HG03196 (cell line): ENCODE data around the gene SLC35E2B.
"Not testable (repeated sequence)": the region's sequence is repeated elsewhere in the genome, so short reads cannot be mapped to it uniquely, and the experiment has no call there.

ENCODE experiments used
- ATAC-seq: cut with Tn5 transposase; IDR thresholded peaks from one replicate; pipeline ENCODE4 v1.9.1; 2021; ENCODE audit not compliant: unreplicated experiment

Gene SLC35E2B

DNA sequence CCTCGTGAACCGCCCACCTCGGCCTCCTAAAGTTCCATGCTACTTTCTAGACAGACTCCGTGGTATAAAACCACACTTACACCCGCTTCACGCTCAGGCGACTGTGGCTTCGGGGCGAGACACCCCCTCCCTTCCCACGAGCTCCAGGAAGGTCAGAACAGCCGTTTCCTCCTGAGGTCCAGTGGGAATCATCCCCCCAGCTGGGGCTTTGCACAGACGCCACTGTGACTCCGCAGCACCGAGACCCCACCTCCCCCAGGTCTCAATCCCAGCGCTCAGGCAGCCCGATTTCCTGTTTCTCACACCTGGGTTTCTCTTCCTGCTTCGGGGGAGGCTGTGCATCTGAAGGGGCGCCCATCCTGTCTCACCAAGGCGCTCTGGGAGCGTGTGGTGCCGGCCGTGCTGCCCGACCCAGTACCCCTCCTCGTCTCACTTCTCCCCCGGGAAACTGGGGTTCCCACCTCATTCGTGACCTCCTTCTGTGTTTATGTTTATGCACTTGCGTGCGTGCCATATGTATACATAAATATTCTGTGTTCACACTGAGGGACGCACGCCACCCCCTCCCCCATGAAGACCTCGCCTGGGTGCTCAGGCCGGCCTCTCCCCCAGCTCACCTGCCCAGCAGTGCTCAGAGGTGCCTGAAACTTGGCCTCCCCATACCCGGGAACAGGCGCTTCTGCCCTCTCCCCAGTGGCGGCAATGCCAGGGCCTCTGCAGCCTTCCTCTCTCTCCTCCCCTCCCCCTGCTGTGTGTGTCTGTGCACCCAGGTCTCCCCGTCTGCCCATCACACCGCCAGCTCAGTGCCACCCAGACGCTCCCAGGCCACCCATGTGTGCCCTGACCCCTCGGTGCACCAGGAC is 14.6 kb downstream of the SLC35E2B start:
- ATAC-seq = peak; percentile 65

DNA sequence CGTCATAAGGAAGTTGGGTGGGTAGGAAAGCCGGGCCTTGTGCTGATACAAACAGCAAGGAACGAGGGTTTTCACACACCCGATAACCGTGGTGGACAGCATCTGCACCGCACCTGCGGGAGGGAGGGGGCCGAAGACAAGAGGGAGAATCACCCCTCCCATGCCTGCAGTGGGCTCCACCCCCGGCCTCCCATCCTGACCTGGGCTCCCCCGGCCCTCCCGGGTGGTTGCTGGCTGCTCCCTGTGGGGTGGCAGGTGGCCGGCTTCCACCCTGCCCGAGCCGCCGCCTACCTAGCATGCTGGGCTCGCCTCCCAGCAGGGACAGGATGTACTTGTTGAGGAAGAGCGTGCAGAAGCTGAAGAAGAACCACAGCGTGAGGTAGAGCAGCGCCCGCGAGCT is 16.5 kb downstream of the SLC35E2B start:
- not testable (repeated sequence) for ATAC-seq

DNA sequence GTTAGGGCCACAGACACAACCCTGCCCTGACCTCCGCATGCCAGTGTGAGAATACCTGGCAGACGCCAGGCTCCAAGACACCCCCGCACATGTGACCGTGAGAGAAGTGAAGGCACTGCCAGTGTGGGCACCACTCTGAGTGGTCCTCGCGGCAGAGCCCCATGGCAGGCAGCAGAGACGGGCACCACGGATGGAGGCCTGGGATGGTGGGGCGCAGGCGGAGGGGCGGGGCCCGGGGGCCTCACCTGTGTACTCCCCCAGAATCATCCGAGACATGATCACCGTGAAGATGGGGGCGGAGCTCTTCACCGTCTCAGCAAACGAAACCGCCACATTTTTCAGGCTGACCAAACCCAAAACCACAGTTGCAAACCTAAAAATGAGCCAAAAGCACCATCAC is 17.4 kb downstream of the SLC35E2B start:
- ATAC-seq = not testable (repeated sequence)

DNA sequence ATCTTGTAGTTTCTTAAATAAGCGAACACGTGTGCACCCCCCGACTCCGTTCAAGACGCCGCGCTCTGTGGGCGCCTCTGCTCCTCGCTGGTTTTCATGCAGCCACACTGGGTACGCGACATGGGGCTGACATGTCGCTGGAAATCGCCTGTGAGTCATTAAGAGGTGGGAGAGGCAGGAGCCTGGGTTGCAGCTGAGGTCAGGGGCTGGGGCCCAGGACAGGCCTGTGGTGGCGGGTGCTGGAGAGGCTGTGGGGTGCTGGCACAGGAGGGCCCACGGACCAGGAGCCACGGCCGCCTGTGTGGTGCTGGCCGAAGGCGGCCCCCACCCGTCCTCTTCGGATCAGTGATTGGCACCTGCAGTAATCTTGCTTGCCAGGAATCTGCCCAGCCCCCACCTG is 17.8 kb downstream of the SLC35E2B start:
- ATAC-seq = not testable (repeated sequence)

DNA sequence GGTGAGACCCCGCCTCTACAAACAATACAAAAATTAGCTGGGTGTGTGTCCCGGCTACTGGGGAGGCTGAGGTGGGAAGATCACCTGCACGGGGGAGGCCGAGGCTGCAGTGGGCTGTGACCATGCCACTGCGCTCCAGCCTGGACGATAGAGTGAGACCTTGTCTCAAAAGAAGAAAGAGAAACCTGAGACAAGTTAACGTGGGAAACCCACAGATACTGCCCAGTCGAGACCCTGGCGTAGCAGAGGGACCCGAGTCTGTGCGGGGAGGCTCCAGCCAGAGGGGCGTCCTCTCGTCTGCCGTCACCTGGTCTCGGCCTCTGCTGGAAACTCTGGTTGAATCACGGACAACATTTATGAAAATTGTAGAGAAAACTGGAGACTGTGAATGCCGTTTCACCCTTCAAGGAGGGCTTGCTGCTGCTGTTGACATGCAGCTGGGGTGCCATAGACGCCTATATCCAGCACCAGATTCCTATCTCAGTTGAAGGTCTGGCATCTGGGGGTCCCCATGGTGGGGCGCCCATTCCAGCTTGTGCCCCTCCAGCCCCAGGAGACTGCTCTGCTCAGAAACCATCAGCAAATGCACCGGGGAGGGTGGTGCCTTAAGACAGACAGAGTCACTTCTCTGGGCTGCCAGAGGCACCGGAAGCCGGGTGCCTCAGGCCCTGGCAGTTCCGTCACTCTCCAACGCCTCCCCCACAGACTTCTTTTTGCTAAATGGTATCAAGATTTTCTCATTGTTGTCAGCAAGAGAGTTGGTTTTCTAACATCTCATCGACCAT is 20.2 kb downstream of the SLC35E2B start:
- no peak for ATAC-seq

DNA sequence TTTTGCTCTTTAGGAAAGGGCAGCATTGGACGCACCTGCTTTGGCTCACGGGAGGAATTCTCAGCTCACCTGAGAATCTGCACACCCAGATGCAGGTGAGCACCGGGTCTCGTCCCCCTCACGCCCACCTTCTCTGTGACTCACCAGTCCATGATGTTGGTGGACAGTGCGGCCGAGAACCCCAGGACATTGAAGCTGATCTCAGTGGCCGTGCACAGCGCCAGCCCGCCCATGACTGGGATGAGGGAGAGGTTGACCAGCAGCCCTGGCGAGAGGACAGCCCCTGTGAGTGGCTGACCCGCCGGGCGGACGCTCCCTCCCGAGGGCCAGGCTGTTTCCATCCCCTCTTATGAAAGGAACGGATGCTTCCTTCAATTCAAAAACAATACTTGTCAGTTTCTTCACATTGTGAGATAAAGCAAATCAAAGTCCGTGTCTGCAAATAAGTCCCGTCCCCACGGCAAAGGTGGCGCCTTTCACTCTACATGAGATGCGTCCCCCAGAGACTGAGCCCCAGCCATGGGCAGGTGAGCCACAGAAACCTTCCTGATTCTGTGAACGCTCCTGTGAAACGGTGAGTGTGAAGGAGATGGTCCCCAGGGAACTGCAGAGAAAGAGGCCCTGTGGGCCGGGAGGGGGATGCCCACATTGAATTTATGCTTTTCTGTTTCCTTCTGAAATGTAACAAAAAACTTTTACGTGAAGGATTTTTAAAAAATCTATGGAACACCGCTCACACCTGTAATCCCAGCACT is 21.1 kb downstream of the SLC35E2B start:
- ATAC-seq = no peak

DNA sequence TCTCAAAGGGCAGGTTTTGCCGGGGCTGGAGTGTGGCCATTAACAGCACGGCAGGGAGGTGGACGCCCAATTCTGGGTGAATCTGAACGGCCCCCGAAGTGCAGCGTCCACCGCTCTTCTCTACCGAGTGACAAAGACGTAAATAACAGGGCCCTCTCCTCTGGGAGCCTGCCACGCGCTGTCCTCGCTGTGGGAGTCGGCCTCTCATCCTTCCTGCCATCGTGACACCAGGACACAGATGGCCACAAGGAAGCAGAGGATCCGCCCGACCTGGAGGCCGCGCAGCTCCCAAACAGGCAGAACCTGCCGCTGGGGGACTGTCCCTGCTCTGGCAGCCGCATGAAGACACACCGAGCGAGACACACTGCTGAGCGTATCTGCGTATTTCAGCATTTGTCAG is 21.7 kb downstream of the SLC35E2B start:
- ATAC-seq = no peak

DNA sequence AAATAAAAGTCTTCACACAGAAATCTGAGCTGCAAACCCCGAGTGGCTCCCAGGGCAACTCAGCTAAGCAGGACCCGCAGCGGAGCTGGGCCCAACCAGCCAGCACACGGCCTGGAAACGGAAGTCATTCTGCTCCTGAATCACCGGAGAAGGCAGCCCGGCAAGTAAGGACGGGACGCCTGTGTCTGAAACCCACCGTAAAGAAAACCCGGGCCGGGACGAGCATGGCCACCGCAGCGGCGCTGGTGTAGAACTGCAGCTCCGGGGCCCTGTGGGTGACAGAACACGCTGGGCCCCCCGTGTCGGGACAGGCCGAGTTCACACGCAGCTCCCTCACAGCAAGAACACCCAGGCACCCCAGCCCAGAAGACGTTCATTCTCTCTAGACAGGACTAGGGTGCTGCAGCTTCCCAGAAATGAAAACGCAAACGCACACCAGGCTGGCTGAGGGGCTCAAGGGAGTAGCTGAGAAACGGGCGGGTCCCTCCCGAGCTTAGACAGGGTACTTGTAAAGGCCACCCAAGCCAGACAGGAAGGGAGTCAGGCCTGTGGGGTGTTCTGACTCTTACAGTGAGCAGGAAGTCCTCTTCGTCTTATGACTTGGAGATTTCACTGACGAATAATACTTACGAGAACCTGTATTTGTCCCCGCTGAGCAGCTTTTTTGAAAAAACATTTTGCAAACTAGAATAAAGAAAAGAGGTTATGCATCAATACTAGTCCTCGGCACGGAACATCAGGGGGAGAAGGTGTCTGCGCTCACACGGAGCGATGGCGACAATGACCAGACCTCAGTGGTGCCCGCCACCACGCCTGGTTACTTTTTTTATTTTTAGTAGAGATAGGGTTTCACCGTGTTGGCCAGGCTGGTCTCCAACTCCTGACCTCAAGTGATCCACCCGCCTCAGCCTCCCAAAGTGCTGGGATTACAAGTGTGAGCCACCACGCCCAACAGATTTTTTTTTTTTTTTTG is 22.8 kb downstream of the SLC35E2B start:
- ATAC-seq = no peak

DNA sequence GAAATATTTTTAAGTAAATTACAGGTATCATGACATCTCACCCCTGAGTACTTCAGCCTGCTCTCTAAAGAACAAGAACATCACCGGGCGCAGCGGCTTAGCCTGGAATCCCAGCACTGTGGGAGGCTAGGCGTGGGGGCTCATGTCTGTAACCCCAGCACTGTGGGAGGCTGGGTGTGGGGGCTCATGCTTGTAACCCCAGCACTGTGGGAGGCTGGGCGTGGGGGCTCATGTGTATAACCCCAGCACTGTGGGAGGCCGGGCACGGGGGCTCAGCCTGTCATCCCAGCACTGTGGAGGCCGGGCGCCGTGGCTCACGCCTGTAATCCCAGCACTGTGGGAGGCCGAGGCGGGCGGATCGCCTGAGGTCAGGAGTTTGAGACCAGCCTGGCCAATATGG is 26.1 kb downstream of the SLC35E2B start:
- no peak for ATAC-seq

DNA sequence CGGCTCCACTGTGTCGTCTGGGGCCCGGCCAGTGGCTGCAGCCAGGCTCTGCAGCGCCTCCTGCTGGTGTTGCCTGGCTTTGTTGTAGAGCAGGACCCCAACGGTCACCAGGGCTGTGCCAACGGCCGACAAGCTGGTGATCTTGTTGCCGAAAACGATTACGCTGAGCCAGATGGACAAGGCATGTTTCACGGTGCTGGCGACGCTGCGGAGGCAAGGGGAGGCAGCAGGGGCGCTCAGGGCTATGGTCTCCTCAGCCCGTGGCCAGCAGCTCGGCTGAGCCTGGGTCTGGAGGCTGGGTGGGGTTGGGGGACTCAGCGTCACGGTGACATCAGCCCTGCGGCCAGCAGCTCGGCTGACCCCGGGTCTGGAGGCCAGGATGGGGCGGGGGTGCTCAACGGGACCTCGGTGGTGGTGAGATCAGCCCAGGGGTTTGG is 26.8 kb downstream of the SLC35E2B start:
- no peak for ATAC-seq

DNA sequence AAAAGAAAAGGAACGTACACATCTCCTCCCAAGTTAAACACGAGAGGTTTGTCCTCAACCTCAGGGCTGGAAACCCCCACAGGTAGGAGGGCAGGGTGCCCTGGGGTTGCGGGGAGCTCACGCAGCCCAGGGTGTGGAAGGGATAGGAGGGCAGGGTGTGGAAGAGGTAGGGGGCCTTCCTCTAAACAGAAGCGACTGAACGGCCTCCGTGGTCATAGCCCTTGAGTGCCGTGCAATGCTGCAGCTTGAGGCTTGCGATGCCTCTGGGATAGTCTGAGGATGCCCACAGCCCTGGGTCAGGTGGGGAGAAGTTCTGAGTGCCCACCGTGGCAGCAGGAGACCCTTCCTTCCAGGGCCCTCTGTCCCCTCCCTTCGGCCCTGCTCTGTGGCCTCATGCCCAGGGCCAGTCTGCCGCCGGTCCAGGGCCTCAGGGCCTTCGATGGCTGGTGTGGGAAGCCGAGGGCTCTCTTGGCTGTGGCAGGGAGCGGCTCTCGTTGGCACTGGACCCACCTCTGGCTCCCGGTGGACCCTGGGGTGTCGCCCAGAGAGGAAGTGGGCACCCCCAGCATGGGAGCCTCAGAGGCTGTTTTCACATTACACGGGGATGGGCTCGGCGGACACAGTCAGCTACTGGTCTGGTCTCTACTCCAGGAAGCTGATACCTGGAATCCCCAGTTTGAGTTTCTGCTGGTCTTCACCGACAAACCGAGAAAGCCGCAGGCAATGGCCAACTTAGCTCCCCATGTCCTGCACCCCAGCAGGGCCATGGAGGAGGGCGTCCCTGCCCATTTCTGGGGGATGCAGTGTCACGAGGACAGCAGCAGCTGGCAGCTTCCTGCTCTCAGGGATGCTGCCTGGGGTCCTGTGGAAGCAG is 27.4 kb downstream of the SLC35E2B start:
- no peak for ATAC-seq

DNA sequence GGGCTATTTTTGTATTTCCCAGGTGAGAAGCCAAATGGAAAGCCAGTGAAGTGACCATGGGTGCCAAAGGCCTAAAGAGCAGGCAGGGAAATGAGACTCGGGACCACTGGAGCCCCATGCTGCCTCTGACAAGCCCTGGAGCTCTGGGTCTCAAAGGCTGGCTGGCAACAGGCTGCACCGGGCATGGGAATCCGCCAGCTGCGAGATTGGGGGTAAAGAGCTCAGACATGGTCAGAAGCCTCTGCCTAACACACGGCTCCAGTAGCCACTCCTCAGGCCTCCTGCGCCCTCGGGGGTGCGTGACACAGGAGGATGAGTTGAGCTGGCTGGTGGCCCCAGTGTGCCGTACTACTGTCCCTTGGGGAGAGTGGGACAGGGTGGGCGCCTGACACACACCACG is 28.3 kb downstream of the SLC35E2B start:
- not testable (repeated sequence) for ATAC-seq

DNA sequence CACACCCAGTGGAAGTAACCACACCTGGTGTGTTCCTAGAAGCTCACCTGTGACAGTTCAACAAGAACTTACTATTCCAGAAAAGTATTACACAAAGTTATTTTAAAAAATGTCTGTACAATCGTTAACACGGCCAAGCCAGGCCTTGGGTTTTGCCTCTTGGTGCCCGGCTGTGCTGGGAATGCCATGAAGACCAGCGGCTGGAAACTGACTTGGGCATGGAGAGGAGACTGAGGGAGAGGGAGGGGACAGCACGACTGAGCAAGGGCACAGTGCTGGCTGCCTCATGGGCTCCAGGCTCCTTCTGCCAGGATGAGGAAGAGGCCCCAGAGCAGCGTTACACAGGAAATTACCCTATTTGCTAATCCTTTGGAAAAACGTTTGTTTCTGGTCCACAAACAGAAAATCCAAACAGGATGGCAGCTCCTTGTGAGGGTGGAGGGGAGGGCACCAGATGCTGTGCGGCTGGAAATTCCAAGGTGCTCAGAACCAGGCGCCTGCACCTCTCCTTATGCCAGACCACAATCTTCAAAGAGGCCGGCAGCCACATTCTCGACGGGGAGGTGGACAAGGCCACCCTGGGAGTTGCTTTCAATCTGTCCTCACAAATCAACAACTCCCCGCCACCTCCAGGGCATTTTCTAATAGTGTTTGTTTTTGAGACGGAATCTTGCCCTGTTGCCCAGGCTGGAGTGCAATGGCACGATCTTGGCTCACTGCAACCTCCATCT is 29.6 kb downstream of the SLC35E2B start:
- not testable (repeated sequence) for ATAC-seq

DNA sequence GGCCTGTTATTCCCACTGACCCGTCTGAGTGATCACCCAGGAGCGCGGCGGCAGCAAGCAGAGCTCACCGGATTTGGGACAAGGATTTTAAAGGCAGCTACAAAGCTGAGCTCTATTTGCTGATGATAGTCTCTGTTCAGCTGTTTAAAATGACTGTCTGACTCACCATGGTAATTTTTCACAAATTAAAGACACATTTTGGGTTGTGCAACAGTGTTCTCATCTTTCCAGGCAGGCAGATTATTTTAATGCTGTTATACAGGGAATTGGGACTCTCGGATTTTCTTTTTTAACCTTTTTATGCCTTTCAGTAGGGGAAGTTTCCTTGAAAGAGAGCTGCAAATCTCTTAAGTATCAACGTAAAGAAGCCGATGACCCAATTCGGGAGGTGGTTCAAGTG is 30.2 kb downstream of the SLC35E2B start:
- not testable (repeated sequence) for ATAC-seq

DNA sequence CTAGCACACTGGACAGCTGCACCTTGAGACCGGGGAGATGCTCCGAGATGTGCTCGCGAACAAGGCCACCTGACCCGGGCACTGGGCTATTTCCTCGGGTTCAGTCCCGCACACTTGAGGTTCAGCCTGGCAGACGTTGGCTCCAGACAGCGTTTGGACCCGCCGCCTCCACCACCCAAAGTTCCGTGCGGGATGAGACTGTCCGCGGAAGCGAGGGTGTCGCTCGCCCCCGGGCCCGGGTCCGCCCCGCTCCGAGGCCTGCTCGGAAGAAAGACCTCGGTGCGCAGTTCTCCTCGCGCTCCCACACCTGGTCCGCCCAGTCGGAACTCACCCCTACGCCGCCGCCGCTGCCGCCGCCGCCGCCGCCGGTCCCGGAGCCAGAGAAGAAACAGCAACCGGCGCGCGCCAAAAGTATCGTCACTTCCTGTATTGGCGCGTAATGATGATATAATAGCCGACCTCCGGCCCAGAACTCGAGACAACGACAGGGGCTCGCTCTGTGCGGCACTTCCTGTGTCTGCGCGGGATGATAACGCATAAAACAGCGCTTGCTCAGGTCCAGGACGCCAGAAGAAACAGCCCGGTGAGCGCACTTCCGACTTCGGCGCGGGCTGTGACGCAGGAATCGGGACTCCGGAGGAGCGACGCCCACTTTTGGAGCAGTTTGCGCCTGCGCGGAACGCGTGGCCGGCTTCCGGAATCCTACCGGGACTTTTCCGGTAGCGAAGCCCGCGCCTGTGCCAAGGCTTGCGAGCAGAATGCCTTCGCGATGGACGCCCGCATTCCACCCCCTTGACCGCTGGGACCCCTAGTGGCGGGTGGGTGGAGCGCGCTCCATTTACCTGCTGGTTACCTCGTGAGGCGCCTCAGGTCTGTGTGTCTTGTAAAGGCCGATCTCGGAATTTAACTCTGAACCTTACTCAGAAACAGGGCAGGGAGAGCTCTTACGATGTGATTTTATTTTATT is 33.7 kb downstream of the SLC35E2B start, which contains the start of gene CDK11B:
Gene CDK11B (minus strand): TSS at position 422 of the 967 bp plus-strand sequence. CDS start 1,519 bp downstream, outside the sequence.
- peak; percentile 87 for ATAC-seq

DNA sequence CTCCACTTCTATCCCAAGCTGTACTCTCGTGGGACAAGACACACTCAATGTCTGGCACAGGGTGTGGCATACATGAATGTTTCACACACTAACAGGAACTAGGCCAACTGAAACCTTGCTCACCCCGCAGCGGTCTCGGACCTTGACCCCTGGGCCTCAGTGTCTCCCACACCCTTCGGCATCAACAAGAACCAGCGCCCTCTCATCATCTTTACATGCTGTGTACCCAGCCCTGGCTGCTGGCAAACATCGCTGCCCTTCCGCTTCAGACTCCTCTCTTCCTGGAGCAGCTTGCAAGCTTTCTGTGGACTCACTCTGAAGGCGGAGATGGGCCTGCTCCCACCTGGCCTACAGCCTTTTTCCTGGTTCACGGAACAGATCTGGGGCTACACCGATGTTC is 44.3 kb downstream of the SLC35E2B start:
- ATAC-seq = not testable (repeated sequence)

DNA sequence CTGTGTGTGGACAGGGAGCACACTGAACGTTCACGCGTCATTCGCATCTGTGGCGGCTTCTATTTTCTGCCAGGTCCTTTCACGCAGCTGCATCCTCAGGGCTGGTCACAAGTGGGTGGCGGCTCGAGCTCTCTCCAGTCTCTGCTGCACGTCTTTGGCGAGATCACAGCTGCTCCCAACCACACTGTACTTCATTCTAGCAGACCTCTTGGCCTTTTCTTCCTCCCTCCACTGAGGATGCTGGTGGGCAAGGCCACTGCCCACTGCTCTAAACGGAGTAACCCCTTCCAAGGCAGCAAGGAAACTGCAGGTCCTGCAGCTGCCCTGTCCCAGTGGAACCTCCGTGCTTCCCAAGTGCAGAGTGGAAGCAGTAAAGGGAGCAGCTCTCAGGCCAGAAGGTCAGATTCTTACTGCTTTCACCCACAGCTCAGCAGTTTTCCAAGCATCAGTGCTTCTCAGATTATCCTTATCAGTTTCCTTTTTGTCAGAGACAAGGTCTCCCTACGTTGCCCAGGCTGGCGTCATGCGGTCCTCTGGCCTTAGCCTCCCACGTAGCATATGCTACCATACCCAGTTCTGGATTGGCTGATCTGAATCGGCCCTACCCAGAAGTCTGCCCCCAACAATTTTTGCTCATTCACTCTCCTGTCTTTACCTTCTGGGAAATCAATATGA is 44.9 kb downstream of the SLC35E2B start:
- not testable (repeated sequence) for ATAC-seq
